Measurements from ENCODE around the gene SERPIND1. TPM values are rescaled to one million over a fixed set of nuclear protein-coding genes. Genes with fewer than 3 reads are reported as not detected.

Gene SERPIND1
- total and polyA plus RNA-seq, 2 donors (not counting 1 experiment from before 2014, with no cell fraction given) = not detected

DNA sequence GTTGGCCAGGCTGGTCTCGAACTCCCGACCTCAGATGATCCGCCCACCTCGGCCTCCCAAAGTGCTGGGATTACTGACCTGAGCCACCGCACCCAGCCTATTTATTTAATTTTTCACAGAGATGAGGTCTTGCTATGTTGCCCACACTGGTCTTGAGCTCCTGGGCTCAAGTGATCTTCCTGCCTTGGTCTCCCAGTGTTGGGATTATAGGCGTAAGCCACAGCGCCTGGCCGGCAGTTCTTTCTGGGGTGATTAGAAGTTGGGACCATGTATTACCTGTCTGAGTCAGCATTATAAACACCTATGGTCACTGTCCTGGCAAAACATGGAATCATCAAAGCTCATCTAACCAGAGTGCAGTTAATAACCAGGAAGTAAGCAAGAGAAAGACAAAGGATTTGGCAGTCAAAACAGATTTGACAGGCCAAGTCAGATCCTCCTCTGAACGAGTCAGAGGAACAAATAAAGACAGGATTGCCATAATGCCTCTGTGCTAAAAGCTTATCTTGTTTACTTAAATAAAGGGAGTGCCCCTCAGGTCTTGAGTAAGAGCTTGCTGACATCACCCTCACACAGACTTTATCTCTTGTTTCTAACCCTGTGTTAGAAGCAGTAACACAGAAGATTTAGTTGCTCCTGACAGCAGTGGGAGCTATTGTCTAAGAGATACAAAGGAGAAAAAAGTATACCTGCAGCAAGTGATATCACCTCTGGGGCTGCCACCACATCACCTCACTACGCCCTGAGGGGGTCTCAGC lies 3.7 kb downstream of the SERPIND1 start:
- no peak for DNase-seq
- no peak overlapping the region for H3K27ac ChIP-seq (ENCODE audit: low read length in 2 of 2)
- H3K4me1 ChIP-seq (ENCODE audit: control insufficient read depth in 2 of 2, insufficient read depth in 2 of 2, low read length in 2 of 2) = no peaks in the 10 kb centered on the region
- H3K9me3 ChIP-seq (ENCODE audit: control extremely low read depth in 1 of 3, control insufficient read depth in 2 of 3, insufficient read depth in 1 of 3, low read length in 2 of 3) = no peaks in the 10 kb centered on the region
- H4K20me1 ChIP-seq (ENCODE audit: control insufficient read depth, insufficient read depth, low read length, poor library complexity, severe bottlenecking) = no peaks in the 10 kb centered on the region
- Mint-ChIP-seq H3K27me3 (no peaks in the 10 kb centered on the region), H3K4me3 (no peak overlapping the region), H3K9me3 (ENCODE audit: insufficient read depth) (no peaks in the 10 kb centered on the region), H3K27ac (no peak overlapping the region), H3K4me1 (no peaks in the 10 kb centered on the region)
- no peak for TF ChIP-seq EZH2 (IDR thresholded peaks at IDR 0.05; ENCODE audit: borderline replicate concordance, insufficient read depth, low read depth, low read length, poor library complexity, severe bottlenecking)
- TF ChIP-seq, protein P1, sequence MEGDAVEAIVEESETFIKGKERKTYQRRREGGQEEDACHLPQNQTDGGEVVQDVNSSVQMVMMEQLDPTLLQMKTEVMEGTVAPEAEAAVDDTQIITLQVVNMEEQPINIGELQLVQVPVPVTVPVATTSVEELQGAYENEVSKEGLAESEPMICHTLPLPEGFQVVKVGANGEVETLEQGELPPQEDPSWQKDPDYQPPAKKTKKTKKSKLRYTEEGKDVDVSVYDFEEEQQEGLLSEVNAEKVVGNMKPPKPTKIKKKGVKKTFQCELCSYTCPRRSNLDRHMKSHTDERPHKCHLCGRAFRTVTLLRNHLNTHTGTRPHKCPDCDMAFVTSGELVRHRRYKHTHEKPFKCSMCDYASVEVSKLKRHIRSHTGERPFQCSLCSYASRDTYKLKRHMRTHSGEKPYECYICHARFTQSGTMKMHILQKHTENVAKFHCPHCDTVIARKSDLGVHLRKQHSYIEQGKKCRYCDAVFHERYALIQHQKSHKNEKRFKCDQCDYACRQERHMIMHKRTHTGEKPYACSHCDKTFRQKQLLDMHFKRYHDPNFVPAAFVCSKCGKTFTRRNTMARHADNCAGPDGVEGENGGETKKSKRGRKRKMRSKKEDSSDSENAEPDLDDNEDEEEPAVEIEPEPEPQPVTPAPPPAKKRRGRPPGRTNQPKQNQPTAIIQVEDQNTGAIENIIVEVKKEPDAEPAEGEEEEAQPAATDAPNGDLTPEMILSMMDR (IDR thresholded peaks at IDR 0.05) = no peak
- no peak overlapping the region for H3K4me3 ChIP-seq (ENCODE audit: control extremely low read depth in 1 of 5, extremely low read depth in 1 of 5, insufficient read depth in 1 of 5, low read depth in 2 of 5, low read length in 4 of 5)
- 94% methylated on average over 5 of the region's 10 CpGs for WGBS (ENCODE audit: insufficient coverage)
- ChIA-PET POLR2A (no interaction called here), CTCF (no interaction called here)
- H3K9ac ChIP-seq (ENCODE audit: low read length) = no peak overlapping the region
- no peak overlapping the region for H2AFZ ChIP-seq (ENCODE audit: insufficient read depth, low read depth, low read length, poor library complexity, severe bottlenecking)
- H3K27me3 ChIP-seq (replicated peaks in 1 of 4; ENCODE audit: control extremely low read depth in 1 of 4, control insufficient read depth in 3 of 4, insufficient read depth in 4 of 4, low read length in 3 of 4) = no peaks in the 10 kb centered on the region
- H3K79me2 ChIP-seq (ENCODE audit: control insufficient read depth, insufficient read depth, low read length) = no peaks in the 10 kb centered on the region
- intact Hi-C loops (cut with micrococcal nuclease) = no loop called here
- peaks cover 0 to 38% of the 10 kb centered on the region in 2 experiments for H3K36me3 ChIP-seq (replicated peaks in 1 of 2; ENCODE audit: control extremely low read depth in 1 of 2, control insufficient read depth in 1 of 2, extremely low read depth in 1 of 2, insufficient read depth in 2 of 2, low read length in 1 of 2)
- H3K4me2 ChIP-seq (replicated peaks; ENCODE audit: low read depth, low read length, poor library complexity, severe bottlenecking) = no peak overlapping the region
- no peak for ATAC-seq (ENCODE audit: low read depth)

DNA sequence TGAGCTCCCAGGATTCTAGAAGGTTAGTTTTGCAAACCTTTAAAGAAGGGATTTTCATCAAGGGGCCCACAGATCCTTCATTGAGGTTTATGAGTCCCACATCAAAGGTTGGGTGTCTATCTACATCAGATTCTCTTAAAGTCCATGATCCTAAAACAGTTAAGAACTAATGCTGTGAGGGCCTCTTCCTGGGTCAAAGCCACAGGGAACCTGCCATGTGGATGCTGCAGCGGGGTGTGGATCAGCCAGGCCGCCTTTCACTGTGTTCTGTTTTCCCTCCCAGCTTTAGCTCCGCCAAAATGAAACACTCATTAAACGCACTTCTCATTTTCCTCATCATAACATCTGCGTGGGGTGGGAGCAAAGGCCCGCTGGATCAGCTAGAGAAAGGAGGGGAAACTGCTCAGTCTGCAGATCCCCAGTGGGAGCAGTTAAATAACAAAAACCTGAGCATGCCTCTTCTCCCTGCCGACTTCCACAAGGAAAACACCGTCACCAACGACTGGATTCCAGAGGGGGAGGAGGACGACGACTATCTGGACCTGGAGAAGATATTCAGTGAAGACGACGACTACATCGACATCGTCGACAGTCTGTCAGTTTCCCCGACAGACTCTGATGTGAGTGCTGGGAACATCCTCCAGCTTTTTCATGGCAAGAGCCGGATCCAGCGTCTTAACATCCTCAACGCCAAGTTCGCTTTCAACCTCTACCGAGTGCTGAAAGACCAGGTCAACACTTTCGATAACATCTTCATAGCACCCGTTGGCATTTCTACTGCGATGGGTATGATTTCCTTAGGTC lies 5.3 kb downstream of the SERPIND1 start:
- Mint-ChIP-seq H3K9me3 (ENCODE audit: insufficient read depth) (no peaks in the 10 kb centered on the region), H3K4me3 (no peak overlapping the region), H3K27me3 (no peaks in the 10 kb centered on the region), H3K27ac (no peak overlapping the region), H3K4me1 (peaks cover 9% of the 10 kb centered on the region)
- Histone ChIP-seq H3K27ac (ENCODE audit: low read length in 2 of 2) (no peak overlapping the region), H3K79me2 (ENCODE audit: control insufficient read depth, insufficient read depth, low read length) (peaks cover 2% of the 10 kb centered on the region), H4K20me1 (ENCODE audit: control insufficient read depth, insufficient read depth, low read length, poor library complexity, severe bottlenecking) (no peaks in the 10 kb centered on the region), H3K4me1 (ENCODE audit: control insufficient read depth in 2 of 2, insufficient read depth in 2 of 2, low read length in 2 of 2) (peaks cover 7 to 8% of the 10 kb centered on the region in 2 donors), H3K27me3 (replicated peaks in 1 of 4; ENCODE audit: control extremely low read depth in 1 of 4, control insufficient read depth in 3 of 4, insufficient read depth in 4 of 4, low read length in 3 of 4) (no peaks in the 10 kb centered on the region), H2AFZ (ENCODE audit: insufficient read depth, low read depth, low read length, poor library complexity, severe bottlenecking) (no peak overlapping the region), H3K9me3 (ENCODE audit: control extremely low read depth in 1 of 3, control insufficient read depth in 2 of 3, insufficient read depth in 1 of 3, low read length in 2 of 3) (no peaks in the 10 kb centered on the region), H3K4me3 (ENCODE audit: control extremely low read depth in 1 of 5, extremely low read depth in 1 of 5, insufficient read depth in 1 of 5, low read depth in 2 of 5, low read length in 4 of 5) (no peak overlapping the region), H3K4me2 (replicated peaks; ENCODE audit: low read depth, low read length, poor library complexity, severe bottlenecking) (no peak overlapping the region), H3K9ac (ENCODE audit: low read length) (no peak overlapping the region), H3K36me3 (replicated peaks in 1 of 2; ENCODE audit: control extremely low read depth in 1 of 2, control insufficient read depth in 1 of 2, extremely low read depth in 1 of 2, insufficient read depth in 2 of 2, low read length in 1 of 2) (peaks cover 0 to 41% of the 10 kb centered on the region in 2 experiments)
- DNase-seq = no peak
- CTCF ChIA-PET = no interaction called here
- intact Hi-C loops (cut with micrococcal nuclease) = no loop called here
- no peak for ATAC-seq (ENCODE audit: low read depth)
- TF ChIP-seq EZH2 (IDR thresholded peaks at IDR 0.05; ENCODE audit: borderline replicate concordance, insufficient read depth, low read depth, low read length, poor library complexity, severe bottlenecking) = no peak
- TF ChIP-seq, protein P1 (IDR thresholded peaks at IDR 0.05) = no peak
- POLR2A ChIA-PET = no interaction called here
- 95% methylated on average over 20 of the region's 25 CpGs for WGBS (ENCODE audit: insufficient coverage)
